Measurements from ENCODE around the gene PRKG2.

The PRKG2 gene

GRCh38 chr4:81214881-81215868 is at the start of gene PRKG2:
Gene PRKG2, minus strand, starts transcription at chr4:81215222. Its CDS starts 10,175 bp downstream, at chr4:81205047.
- DNase-seq (ENCODE audit: insufficient read length, low spot score), result no peak
- FAIRE-seq, result no peak
- no peak for TF ChIP-seq CTCF (IDR thresholded peaks at IDR 0.05; ENCODE audit: insufficient read depth, missing control alignments)

- no peak for FAIRE-seq
- DNase-seq (ENCODE audit: insufficient read length, low spot score), result no peak
- peak; percentile 26 for TF ChIP-seq CTCF (IDR thresholded peaks at IDR 0.05; ENCODE audit: insufficient read depth, missing control alignments)
Observed at GRCh38 chr4:81260443-81261101, 45.5 kb upstream of the PRKG2 start.

GRCh38 chr4:81258841-81259550 is 44.0 kb upstream of the PRKG2 start:
- FAIRE-seq, result peak; percentile 44
- DNase-seq (ENCODE audit: insufficient read length, low spot score), result no peak
- TF ChIP-seq CTCF (IDR thresholded peaks at IDR 0.05; ENCODE audit: insufficient read depth, missing control alignments), result no peak

GRCh38 chr4:81257816-81258215 is 42.8 kb upstream of the PRKG2 start:
- DNase-seq (ENCODE audit: insufficient read length, low spot score), result no peak
- FAIRE-seq, result no peak
- no peak for TF ChIP-seq CTCF (IDR thresholded peaks at IDR 0.05; ENCODE audit: insufficient read depth, missing control alignments)

GRCh38 chr4:81257021-81257420 is 42.0 kb upstream of the PRKG2 start:
- no peak for DNase-seq (ENCODE audit: insufficient read length, low spot score)
- no peak for TF ChIP-seq CTCF (IDR thresholded peaks at IDR 0.05; ENCODE audit: insufficient read depth, missing control alignments)
- FAIRE-seq, result no peak

GRCh38 chr4:81256059-81256970 is 41.3 kb upstream of the PRKG2 start:
- no peak for FAIRE-seq
- TF ChIP-seq CTCF (IDR thresholded peaks at IDR 0.05; ENCODE audit: insufficient read depth, missing control alignments), result no peak
- no peak for DNase-seq (ENCODE audit: insufficient read length, low spot score)

Measured in D721Med (cell line).